NCI-H128 (cell line): ENCODE measurements around the gene FAM171A1.

ENCODE experiments used
- DNase-seq: peaks from one replicate; lab custom pipeline; 2025; ENCODE audit not compliant: unreplicated experiment; lab: John Stamatoyannopoulos, UW

FAM171A1 gene

DNA sequence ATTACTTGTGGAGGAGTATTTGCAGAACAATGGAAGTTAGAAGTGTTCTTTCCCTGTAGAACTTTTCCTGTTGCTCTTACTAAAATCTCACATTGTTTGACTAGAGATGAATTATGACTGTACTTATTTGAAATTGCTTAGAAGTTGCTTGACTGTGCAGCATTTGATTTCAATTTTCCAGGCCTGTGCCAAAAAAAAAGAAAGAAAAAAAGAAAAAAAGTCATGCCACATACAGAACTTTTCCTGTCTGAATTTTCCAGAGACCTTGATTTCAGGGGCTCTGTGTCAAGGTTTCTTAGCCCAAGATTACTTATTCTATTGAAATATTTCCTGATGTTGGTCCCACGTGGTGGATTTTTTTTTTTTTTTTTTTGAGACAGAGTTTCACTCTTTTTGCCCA lies 3.5 kb upstream of the FAM171A1 start:
- DNase-seq: no peak

- no peak for DNase-seq
Observed at GRCh38 chr10:15374156-15374555, 3.1 kb upstream of the FAM171A1 start.

- no peak for DNase-seq
Observed at GRCh38 chr10:15373199-15373598, 2.1 kb upstream of the FAM171A1 start.

- no peak for DNase-seq
Observed at GRCh38 chr10:15370212-15370855, 755 bp downstream of the FAM171A1 start.

GRCh38 chr10:15369256-15370211 lies 1.6 kb downstream of the FAM171A1 start:
- no peak for DNase-seq

DNA sequence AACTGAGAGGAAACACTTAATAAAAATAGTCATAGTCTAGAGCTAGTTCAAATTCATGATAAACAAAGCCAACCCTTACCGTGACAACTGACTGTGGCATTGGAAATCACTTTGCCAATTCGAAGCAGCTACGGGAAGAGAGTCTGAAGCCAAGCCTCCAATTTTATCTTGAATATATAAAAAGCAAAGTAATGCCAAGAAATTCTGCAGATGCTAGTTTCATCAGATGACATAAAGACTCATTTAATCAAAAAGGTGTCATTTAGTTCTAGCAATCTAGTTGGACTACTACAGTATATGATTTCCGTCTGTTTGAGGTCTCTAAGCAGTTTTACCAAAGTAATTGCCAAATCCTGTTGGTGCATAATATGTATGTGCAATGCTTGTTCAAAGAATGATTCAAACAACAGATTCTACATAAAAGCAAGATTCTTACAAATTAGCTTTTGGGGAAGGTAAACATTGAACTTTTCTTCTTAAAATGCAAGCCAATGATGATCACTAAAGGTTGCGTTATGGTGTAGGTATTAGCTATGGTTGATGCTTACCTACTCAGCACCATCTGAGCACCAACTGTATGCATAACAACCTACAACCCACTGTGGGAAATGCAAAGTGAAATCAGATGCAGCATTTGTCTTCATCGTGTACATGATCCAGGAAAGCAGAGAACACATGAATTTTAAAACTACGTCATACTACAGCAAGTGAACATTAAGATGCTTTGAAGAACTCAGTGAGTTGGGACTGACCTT lies 2.8 kb downstream of the FAM171A1 start:
- no peak for DNase-seq

GRCh38 chr10:15367296-15368085 lies 3.6 kb downstream of the FAM171A1 start:
- no peak for DNase-seq

GRCh38 chr10:15365692-15366091 lies 5.4 kb downstream of the FAM171A1 start:
- no peak for DNase-seq

- DNase-seq: no peak
Observed at GRCh38 chr10:15364001-15364400, 7.1 kb downstream of the FAM171A1 start.

- no peak for DNase-seq
Observed at GRCh38 chr10:15363031-15363430, 8.1 kb downstream of the FAM171A1 start.

- DNase-seq: no peak
Observed at GRCh38 chr10:15361131-15361530, 10.0 kb downstream of the FAM171A1 start.

- no peak for DNase-seq
Observed at GRCh38 chr10:15360566-15360965, 10.5 kb downstream of the FAM171A1 start.

DNA sequence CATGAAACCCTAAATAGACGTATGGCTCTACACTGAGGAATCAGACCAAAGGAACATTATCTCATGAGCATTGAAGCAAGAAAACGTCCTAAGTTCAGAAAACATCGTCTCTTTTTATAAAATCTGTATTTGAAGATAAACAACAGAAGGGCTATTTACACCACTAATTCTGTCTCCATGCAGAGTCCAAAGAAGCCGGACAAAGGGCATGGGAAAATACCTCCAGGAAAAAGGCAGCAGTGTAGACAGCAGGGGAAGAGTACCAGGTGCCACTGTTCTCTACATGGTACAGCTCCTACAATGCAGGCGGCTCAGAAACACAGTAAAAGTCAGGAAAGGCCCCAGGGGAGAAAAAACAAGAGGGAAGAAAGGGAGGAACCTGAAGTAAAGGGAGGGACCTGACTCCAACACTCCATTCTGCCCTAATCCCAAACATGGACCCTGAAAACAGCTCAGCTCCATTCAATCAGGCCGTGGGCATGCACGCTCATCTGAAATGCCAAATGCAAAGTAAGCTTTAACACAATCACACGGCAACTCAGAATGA lies 17.5 kb downstream of the FAM171A1 start:
- DNase-seq: no peak

GRCh38 chr10:15352836-15353235 lies 18.3 kb downstream of the FAM171A1 start:
- DNase-seq: no peak

DNA sequence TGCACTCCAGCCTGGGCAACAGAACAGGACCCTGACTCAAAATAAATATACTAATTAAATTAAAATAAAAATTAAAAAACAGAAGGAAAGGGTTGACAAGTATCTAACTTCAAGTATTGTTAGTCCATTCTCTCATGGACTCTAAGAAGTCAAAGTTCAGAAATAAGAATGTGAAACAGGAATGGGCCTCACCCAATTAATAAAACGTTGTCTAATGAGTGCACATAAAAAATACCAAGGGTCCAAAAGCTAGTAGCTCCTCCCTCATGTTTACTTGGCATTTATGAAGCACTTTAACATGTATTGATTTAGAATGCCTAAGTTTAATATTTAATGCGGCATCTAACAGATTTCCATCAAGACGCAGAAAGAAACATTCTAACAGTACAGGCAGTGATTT lies 18.9 kb downstream of the FAM171A1 start:
- no peak for DNase-seq

GRCh38 chr10:15351099-15351820 lies 19.8 kb downstream of the FAM171A1 start:
- no peak for DNase-seq

DNA sequence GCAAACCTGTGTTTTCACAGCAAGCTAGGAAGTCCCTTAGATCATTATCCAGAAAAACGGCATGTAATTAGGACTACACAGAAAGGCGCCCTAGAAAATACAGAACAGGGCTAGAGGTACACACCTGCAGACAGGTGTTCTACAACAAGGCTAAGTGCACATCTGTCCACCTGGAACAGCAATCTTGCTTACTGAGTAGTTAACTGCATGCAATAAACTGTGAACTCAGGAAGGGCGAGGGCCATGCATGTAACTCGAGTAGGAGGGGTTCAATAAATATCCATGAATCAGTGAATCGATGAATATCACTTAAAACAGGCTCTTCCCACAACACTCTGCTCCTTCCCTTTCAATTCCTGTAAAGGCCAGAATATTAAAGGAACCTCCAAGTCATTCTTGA lies 22.0 kb downstream of the FAM171A1 start:
- no peak for DNase-seq

DNA sequence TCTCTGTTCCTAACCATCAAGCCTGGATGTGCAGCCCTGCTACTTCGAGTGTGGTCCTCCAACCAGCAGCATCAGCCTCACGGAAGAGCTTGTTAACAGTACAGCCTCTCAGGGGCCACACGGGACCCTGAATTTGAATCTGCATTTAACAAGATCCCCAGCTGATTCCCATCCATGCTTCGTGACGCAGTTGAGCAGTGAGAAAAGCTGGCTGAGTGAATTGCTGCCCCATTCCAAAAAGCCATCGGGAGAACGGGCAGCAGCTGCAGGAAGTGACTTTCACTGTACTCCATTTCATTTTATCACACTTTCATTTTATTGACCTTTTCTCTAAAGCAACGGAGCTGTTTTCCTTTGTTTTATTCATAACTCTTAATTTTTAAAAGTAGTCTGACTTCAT lies 22.5 kb downstream of the FAM171A1 start:
- no peak for DNase-seq

DNA sequence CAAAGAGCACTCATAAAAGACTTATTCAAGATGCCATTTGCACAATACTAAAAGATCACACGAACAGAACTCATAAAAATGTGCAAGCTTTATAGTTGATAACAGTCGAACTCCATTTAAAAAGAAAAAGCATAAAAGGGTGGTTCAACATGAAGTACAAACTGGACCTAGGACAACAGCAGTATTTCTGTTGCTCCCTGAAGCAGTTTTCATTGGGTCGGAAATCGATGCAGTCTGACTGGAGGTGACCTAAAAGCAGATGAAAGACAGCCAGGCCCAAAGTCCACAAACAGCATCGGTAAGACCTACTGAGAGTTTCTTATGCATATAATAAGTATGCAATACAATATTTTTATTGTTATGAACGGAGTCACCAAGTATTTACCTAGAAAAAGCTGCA lies 23.9 kb downstream of the FAM171A1 start:
- DNase-seq: no peak
